ENCODE results near the gene PEMT.

- TF ChIP-seq GATA2 (IDR thresholded peaks at IDR 0.05; ENCODE audit: low read depth, low read length), result no peak
- TF ChIP-seq GATA3 (IDR thresholded peaks at IDR 0.05; ENCODE audit: low read depth, low read length), result no peak
Observed at GRCh38 chr17:17532991-17533390, 58.5 kb downstream of the PEMT start.
